ENCODE results near the gene NCL. TPM values are rescaled to one million over a fixed set of nuclear protein-coding genes. Genes with fewer than 3 reads are reported as not detected.

NCL gene
- total RNA-seq, 4 donors from 2014 or later: 83.9 to 126 (median 97.0) TPM

DNA sequence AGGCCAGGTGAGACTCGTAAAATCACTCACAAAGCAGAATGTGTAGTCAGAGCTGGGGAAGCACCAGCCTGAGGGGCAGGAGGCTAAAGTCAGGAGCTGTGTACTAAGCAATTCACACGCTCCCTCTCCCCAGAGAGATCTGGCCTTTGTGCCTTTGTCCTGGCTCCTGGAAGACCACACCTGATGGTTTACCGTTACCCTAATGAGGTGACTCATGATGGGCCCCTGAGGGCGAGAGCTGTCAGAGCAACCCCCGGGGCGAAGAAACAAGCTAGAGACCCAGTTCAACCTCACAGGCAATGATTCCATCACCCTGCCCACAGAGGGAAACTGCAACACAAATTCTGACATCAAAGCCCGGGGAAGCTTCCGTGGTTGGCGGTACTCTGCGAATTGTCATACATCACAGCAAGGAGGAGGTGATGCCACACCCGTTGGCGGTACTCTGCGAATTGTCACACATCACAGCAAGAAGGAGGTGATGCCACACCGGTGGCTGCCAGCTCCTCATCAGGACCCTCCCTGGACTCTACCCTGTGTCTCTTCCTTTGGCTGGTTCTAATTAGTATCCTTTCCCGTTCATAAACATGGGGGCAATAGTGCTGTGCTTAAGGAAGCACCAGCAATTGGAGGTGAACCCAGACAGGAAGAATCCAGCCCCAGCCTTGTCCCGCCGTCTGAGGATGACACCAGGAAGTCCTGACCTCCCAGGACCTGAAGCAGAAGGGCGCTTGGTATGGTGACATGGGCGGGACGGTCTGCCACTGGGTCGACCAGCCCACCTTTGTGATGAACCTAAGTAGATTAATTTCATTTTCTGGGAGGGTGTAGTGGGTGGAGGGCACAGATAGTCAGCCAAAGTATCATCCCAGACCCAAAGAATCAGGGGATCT lies 38.2 kb downstream of the NCL start:
- H3K27me3 ChIP-seq: no peaks in the 10 kb centered on the region
- no peak for TF ChIP-seq POLR2A (IDR thresholded peaks at IDR 0.05)
- TF ChIP-seq, protein P1, sequence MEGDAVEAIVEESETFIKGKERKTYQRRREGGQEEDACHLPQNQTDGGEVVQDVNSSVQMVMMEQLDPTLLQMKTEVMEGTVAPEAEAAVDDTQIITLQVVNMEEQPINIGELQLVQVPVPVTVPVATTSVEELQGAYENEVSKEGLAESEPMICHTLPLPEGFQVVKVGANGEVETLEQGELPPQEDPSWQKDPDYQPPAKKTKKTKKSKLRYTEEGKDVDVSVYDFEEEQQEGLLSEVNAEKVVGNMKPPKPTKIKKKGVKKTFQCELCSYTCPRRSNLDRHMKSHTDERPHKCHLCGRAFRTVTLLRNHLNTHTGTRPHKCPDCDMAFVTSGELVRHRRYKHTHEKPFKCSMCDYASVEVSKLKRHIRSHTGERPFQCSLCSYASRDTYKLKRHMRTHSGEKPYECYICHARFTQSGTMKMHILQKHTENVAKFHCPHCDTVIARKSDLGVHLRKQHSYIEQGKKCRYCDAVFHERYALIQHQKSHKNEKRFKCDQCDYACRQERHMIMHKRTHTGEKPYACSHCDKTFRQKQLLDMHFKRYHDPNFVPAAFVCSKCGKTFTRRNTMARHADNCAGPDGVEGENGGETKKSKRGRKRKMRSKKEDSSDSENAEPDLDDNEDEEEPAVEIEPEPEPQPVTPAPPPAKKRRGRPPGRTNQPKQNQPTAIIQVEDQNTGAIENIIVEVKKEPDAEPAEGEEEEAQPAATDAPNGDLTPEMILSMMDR (IDR thresholded peaks at IDR 0.05): no peak
- intact Hi-C loops (cut with DNase I): no loop called here
- no peaks in the 10 kb centered on the region for H3K9me3 ChIP-seq
- WGBS, 2 donors: 80 to 82% methylated on average over 20 to 21 of the region's 21 CpGs
- no peaks in the 10 kb centered on the region for H3K4me1 ChIP-seq
- no peak overlapping the region for H3K4me3 ChIP-seq (replicated peaks in 1 of 3)
- no peak overlapping the region for H3K27ac ChIP-seq
- DNase-seq: no peak
- no peaks in the 10 kb centered on the region for H3K36me3 ChIP-seq

DNA sequence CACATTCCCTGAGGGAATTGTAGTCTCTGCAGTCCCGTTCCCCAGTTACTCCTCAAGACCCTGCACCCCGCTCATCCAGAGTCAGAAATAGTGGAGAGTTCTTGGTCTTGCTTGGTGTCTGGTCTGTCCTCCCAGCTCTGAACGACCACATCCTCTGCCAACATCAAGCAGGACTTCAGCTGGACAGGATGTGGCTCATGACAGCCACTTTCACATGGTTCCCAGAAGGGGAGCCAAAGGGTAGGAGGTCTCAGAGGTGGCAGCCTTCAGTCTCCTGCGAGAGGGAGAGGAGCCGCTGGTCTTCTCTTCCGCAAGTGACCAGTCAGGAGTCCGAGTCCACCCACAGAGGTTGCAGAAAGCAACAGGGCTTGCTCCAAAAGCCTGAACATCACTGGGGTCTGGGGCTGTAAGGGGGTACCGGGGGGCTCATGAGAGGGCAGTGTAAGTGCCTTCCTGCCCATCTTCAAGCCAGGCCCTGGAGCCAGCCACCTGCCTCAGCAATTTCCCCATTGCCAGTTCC lies 38.9 kb downstream of the NCL start:
- no peak for DNase-seq
- Histone ChIP-seq H3K4me1 (no peaks in the 10 kb centered on the region), H3K27ac (no peak overlapping the region), H3K4me3 (replicated peaks in 1 of 3) (no peak overlapping the region), H3K9me3 (no peaks in the 10 kb centered on the region), H3K27me3 (no peaks in the 10 kb centered on the region), H3K36me3 (no peaks in the 10 kb centered on the region)
- TF ChIP-seq, protein P1 (IDR thresholded peaks at IDR 0.05): no peak
- TF ChIP-seq POLR2A (IDR thresholded peaks at IDR 0.05): no peak
- 65 to 71% methylated on average over 3 to 8 of the region's 8 CpGs for WGBS, 2 donors
- intact Hi-C loops (cut with DNase I): no loop called here

DNA sequence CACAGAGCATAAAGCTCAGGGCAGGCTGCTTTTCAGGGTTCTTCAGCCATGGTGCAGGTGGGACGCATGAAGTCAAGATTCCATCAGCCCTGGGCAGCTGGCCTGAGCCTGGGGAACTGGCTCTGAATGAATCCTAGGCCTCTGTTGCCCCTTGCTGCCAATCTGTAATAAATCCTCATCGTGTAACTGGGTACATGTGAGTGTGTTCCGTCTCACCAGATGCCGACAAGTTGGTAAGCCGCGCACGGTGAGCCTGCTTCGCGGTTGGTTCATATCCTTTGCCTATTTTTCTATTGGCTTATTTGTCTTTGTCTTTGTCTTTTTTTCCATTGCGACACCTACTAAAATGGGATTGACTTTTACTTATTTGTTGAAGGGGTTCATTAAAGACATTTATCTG lies 41.1 kb downstream of the NCL start:
- Histone ChIP-seq H3K27ac (no peak overlapping the region), H3K36me3 (no peaks in the 10 kb centered on the region), H3K9me3 (no peaks in the 10 kb centered on the region), H3K4me3 (replicated peaks in 1 of 3) (no peak overlapping the region), H3K4me1 (no peaks in the 10 kb centered on the region), H3K27me3 (no peaks in the 10 kb centered on the region)
- TF ChIP-seq, protein P1 (IDR thresholded peaks at IDR 0.05): no peak
- no peak for TF ChIP-seq POLR2A (IDR thresholded peaks at IDR 0.05)
- DNase-seq: no peak
- 97 to 98% methylated on average over 10 of the region's 10 CpGs for WGBS, 2 donors
- intact Hi-C loops (cut with DNase I): no loop called here

DNA sequence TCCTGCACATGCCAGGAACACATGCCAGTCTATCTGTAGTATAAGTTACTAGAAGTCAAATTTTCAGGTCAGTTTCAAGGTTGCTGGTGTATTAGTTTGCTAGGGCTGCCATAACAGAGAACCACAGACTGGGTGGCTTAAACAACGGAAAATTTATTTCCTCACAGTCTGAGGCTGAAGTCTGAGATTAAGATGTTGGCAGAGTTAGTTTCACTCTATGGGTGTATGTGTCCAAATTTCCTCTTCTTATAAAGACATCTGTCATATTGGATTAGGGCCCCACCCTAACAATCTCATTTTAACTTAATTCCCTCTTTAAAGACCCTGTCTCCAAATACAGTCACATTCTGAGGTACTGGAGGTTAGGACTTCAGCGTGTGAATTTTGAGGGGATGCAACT lies 42.2 kb downstream of the NCL start:
- Histone ChIP-seq H3K27me3 (no peaks in the 10 kb centered on the region), H3K27ac (no peak overlapping the region), H3K36me3 (no peaks in the 10 kb centered on the region), H3K9me3 (no peaks in the 10 kb centered on the region), H3K4me3 (replicated peaks in 1 of 3) (no peak overlapping the region), H3K4me1 (no peaks in the 10 kb centered on the region)
- DNase-seq: no peak
- 82 to 85% methylated on average over 2 of the region's 2 CpGs for WGBS, 2 donors
- intact Hi-C loops (cut with DNase I): no loop called here
- TF ChIP-seq, protein P1 (IDR thresholded peaks at IDR 0.05): no peak
- TF ChIP-seq POLR2A (IDR thresholded peaks at IDR 0.05): no peak

DNA sequence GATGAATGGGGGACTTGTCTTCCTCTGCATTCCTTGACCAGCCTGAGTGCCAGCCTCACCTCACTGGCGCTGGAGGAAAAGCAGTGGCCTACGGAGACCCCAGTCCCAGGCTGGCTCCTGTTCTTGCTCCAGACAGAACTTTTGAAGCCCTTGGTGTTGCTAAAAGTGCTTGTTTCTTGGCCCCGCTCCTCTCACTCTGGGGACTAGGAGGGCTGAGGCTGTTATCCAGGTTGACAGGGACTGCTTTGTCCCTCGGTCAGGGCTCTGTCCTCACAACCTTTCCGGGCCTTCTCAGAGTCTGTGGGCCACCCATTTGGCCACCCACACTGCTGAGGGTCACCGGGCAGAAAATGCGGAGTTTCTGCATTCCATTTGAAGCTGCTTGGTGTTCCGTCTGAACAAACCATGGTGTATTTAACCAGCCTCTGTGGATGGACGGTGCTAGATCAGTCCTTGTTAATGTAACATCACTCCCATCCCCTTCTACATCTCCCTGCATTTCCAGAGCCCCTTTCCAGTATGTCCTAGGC lies 43.2 kb downstream of the NCL start:
- TF ChIP-seq, protein P1 (IDR thresholded peaks at IDR 0.05): no peak
- no peak for TF ChIP-seq POLR2A (IDR thresholded peaks at IDR 0.05)
- no peaks in the 10 kb centered on the region for H3K27me3 ChIP-seq
- no peaks in the 10 kb centered on the region for H3K36me3 ChIP-seq
- no peak overlapping the region for H3K27ac ChIP-seq
- no peak for DNase-seq
- no peak overlapping the region for H3K4me3 ChIP-seq (replicated peaks in 1 of 3)
- no peaks in the 10 kb centered on the region for H3K4me1 ChIP-seq
- H3K9me3 ChIP-seq: no peaks in the 10 kb centered on the region
- intact Hi-C loops (cut with DNase I): no loop called here
- whole genome bisulfite sequencing, 2 donors: 77 to 80% methylated on average over 9 of the region's 9 CpGs

Measured in thyroid gland (tissue), 4 donors.